Measurements from ENCODE around the gene CRY1. TPM values are rescaled to one million over a fixed set of nuclear protein-coding genes. Genes with fewer than 3 reads are reported as not detected.

CRY1 gene
- total and polyA plus RNA-seq, 2 of the 4 experiments (the other 2 are of a cell fraction) = 5.9 to 9.9 TPM

DNA sequence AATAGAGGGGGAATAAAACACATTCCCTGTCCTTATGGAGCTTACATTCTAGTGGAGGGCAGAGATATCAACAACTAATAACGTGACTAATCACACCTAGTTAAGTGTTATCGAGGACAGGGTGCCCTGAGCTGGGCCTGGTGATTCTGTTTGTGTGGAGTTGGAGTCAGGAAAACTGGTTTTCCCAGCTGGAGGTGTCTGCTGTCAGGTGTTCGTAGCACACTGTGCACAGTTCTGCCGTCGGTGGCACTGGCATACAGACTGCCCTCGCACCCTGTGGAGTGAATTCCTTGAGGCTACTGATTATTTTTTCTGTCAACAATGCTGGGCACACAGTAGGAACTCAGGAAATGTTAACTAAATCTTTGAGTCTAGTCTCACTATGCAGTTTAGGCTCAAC lies 105.5 kb downstream of the CRY1 start (continued):
- TF ChIP-seq MAFK (IDR thresholded peaks at IDR 0.05; ENCODE audit: low read depth, low read length) = no peak
- no peak for TF ChIP-seq NFE2L2 (IDR thresholded peaks at IDR 0.05; ENCODE audit: low read depth, low read length)

DNA sequence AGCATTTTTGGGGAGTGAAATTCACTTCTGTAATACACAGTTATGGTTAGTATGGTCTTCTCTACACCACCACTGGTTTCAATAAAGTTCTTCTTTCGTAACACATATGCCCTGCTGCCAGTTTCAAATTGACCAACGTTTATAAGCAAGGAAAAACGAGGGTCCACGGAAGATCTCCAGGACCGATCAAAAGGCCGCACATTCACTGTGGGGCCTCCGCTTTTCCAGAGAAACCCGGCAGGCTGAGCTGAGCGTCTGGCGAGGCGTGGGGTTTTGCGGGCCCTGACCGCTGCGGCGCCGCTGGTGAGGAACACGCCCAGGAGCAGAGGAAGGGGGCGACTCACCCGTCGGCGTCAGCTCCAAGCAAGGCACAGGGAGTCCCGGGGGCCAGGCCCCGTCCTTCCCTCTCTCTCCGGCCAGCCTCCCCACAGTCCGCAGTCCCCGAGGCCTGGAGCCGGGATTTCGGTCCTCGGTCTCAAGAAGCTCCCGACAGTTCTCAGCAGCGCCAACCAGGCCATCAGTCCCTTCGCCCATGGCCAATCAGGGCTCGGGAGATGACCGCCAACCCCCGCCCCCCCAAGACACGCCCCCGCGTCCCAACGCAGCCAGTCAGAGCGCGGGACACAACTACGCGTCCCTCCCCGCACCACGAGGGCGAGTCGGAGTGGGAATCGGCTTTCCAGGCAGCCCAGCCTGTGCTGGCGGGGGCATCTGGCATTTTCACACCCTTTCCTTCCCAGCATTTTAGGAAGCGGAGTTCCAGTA lies 106.5 kb downstream of the CRY1 start, which contains the start of gene MTERF2:
MTERF2 (minus strand) TSS at position 522 of the 765 bp plus-strand sequence. CDS start 8,432 bp downstream, outside the sequence.
- Histone ChIP-seq H3K56ac (ENCODE audit: extremely low read depth, insufficient read depth, low read length) (peak within 1 kb of the TSS; percentile 47; the same call in 1 of the 2 replicates), H2BK20ac (ENCODE audit: low read depth, low read length) (no peak within 1 kb of the TSS), H3K9me3 (ENCODE audit: control insufficient read depth, insufficient read depth, low read length) (no peaks in the 10 kb centered on the region), H3K9ac (ENCODE audit: low read depth, low read length) (peak within 1 kb of the TSS; percentile 96), H3K14ac (replicated peaks; ENCODE audit: low read depth, low read length) (peak within 1 kb of the TSS; percentile 90), H4K91ac (ENCODE audit: insufficient read depth, low read depth, low read length) (peak within 1 kb of the TSS; percentile 43), H3K36me3 (ENCODE audit: control insufficient read depth, insufficient read depth, low read length) (peaks cover 2% of the 10 kb centered on the region; the same call in 1 of the 2 replicates), H3K4me2 (ENCODE audit: low read depth, low read length) (peak within 1 kb of the TSS; percentile 96), H3K4me1 (ENCODE audit: control insufficient read depth, insufficient read depth, low read length) (peaks cover 13% of the 10 kb centered on the region), H4K8ac (ENCODE audit: low read depth in 2 of 2, low read length in 2 of 2) (peak within 1 kb of the TSS; percentile 63 to 64), H4K5ac (ENCODE audit: low read depth, low read length) (peak within 1 kb of the TSS; percentile 74; the same call in 1 of the 2 replicates), H2BK15ac (ENCODE audit: low read depth, low read length) (no peak within 1 kb of the TSS), H2BK5ac (ENCODE audit: low read depth, low read length, poor library complexity, severe bottlenecking) (peak within 1 kb of the TSS; percentile 76), H2BK120ac (ENCODE audit: low read depth, low read length) (peak within 1 kb of the TSS; percentile 12; the same call in 1 of the 2 replicates), H3K79me1 (ENCODE audit: low read depth in 1 of 2, low read length in 2 of 2) (peaks cover 16 to 28% of the 10 kb centered on the region in 2 experiments), H4K20me1 (ENCODE audit: insufficient read depth, low read length) (0 out of 2 replicates have a peak, but pooled peaks cover 3% of the 10 kb centered on the region), H2AFZ (replicated peaks; ENCODE audit: low read length, poor library complexity) (peak within 1 kb of the TSS; percentile 97), H3K27ac (ENCODE audit: insufficient read depth, low read length) (peak within 1 kb of the TSS; percentile 93), H3K4ac (ENCODE audit: low read depth, low read length) (peak within 1 kb of the TSS; percentile 55), H3K18ac (ENCODE audit: low read depth, low read length) (peak within 1 kb of the TSS; percentile 61), H3K4me3 (ENCODE audit: insufficient read depth, low read depth, low read length) (peak within 1 kb of the TSS; percentile 95), H3K23ac (ENCODE audit: low read depth, low read length) (peak within 1 kb of the TSS; percentile 92), H3K27me3 (ENCODE audit: control insufficient read depth, insufficient read depth, low read length) (no peaks in the 10 kb centered on the region), H3K9me1 (ENCODE audit: insufficient read depth, low read length) (peaks cover 28% of the 10 kb centered on the region), H2AK5ac (ENCODE audit: low read depth, low read length) (peak within 1 kb of the TSS; percentile 19; the same call in 1 of the 2 replicates), H2AK9ac (replicated peaks; ENCODE audit: low read depth, low read length, poor library complexity) (peak within 1 kb of the TSS; percentile 75)
- ChIA-PET CTCF (interaction anchor here (0.6 to 0.8 kb wide), 2 partner anchors 9 to 104 kb away, joined by 3 to 5 read pairs; no protein-coding TSS in a partner anchor), POLR2A (ENCODE audit: unreplicated experiment) (interaction anchor here (1.0 kb wide), 1 partner anchor 8 kb away, joined by 3 read pairs; no protein-coding TSS in a partner anchor)
- dilution Hi-C loops (cut with HindIII; ENCODE audit: low sequenced_read_pairs, unreplicated experiment) (no loop called here), intact Hi-C loops (cut with micrococcal nuclease) (no loop called here), in situ Hi-C loops (cut with MboI; ENCODE audit: low sequenced_read_pairs) (no loop called here)
- TSS peak; percentile 52 for BruUV-seq (replicated peaks)
- ATAC-seq (ENCODE audit: low read depth) = peak; percentile 97
- WGBS, 2 experiments (ENCODE audit: extremely low coverage in 2 of 2, insufficient read length in 1 of 2) = 0% methylated on average over 4 of the region's 50 CpGs; no CpG with 5 or more reads in 1 of the 2 experiments
- DNase-seq = peak; percentile 90
- TF ChIP-seq MAZ (IDR thresholded peaks at IDR 0.05; ENCODE audit: borderline replicate concordance, low read depth, low read length) (peak; percentile 72; the same call in 1 of the 2 replicates), POLR2A (IDR thresholded peaks at IDR 0.05; ENCODE audit: low read depth, low read length) (peak; percentile 77), MXI1 (IDR thresholded peaks at IDR 0.05; ENCODE audit: borderline replicate concordance, low read depth, low read length) (peak; percentile 37; the same call in 1 of the 2 replicates)
- TF ChIP-seq, protein P1, sequence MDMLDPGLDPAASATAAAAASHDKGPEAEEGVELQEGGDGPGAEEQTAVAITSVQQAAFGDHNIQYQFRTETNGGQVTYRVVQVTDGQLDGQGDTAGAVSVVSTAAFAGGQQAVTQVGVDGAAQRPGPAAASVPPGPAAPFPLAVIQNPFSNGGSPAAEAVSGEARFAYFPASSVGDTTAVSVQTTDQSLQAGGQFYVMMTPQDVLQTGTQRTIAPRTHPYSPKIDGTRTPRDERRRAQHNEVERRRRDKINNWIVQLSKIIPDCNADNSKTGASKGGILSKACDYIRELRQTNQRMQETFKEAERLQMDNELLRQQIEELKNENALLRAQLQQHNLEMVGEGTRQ (IDR thresholded peaks at IDR 0.05; ENCODE audit: low read depth, low read length) = peak; percentile 74
- TF ChIP-seq, protein P2, sequence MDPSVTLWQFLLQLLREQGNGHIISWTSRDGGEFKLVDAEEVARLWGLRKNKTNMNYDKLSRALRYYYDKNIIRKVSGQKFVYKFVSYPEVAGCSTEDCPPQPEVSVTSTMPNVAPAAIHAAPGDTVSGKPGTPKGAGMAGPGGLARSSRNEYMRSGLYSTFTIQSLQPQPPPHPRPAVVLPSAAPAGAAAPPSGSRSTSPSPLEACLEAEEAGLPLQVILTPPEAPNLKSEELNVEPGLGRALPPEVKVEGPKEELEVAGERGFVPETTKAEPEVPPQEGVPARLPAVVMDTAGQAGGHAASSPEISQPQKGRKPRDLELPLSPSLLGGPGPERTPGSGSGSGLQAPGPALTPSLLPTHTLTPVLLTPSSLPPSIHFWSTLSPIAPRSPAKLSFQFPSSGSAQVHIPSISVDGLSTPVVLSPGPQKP (IDR thresholded peaks at IDR 0.05; ENCODE audit: borderline replicate concordance, low read depth, low read length) = no peak

Measured in IMR-90 (cell line).